Kasumi-1 (cell line): ENCODE measurements around the gene CD22.
"Not testable (repeated sequence)": the region's sequence is repeated elsewhere in the genome, so short reads cannot be mapped to it uniquely, and the experiment has no call there.

ENCODE experiments used
- DNase-seq, 2 experiments: peaks; one replicate each; lab custom pipeline; 2025; lab: John Stamatoyannopoulos, UW

The CD22 gene

DNA sequence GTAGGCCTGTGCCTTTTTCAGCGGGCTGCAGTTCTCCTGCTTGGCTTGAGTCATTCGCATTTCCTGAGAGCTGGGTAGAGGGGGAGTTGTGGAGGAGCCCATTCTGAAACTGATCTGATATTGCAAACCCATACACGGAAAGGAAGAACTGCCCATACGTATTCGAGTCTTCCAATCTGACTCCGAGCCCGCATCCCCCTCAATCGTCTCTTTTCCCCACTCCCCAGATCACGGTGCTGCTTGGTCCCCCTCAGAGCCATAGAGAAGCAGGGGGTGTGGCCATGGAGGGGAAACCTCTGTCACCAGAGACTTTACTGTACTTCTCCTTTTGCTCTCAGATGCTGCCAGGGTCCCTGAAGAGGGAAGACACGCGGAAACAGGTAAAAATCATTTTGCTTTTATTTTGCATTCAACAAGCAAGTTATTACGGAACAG, at the start of gene CD22:
Gene CD22, plus strand, starts transcription at position 337 of the 435 bp plus-strand sequence. CDS start 2,854 bp downstream, outside the sequence.
- DNase-seq, result peak; percentile 78 to 90

DNA sequence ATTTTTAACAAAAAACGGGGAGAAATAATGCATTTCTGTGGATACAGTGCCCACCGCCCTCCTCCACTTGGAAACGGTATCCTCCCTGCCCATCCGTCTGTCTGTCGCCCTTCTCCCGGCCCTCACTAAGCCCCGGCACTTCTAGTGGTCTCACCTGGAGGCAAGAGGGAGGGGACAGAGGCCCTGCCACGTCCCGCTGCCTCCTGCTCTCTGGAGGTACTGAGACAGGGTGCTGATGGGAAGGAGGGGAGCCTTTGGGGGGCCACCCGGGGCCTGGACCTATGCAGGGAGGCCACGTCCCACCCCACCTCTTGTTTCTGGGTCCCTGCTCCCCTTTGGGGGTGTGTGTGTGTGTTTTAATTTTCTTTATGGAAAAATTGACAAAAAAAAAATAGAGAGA, 49.6 kb upstream of the CD22 start:
- DNase-seq, result no peak

- no peak for DNase-seq
These were observed 48.8 kb upstream of the CD22 start for GRCh38 chr19:35279985-35280821.

DNA sequence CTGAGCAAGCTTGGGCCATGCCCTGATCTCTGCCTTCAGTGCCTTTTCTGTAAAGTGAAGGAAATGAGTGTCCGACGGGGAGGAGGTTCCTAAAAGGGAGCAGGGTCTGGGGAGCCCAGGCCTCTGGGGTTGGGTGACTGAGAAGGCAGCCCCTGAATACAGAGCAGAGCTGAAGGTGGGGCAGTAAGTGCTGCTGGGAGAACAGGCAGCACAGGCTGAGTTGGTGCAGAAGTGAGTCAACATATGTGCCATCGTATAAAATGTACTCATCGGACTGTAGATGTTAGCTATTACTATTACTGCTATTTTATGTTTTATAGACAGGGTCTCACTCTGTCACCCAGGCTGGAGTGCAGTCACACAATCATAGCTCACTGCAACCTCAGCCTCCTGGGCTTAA, 47.7 kb upstream of the CD22 start:
- DNase-seq, result no peak

DNA sequence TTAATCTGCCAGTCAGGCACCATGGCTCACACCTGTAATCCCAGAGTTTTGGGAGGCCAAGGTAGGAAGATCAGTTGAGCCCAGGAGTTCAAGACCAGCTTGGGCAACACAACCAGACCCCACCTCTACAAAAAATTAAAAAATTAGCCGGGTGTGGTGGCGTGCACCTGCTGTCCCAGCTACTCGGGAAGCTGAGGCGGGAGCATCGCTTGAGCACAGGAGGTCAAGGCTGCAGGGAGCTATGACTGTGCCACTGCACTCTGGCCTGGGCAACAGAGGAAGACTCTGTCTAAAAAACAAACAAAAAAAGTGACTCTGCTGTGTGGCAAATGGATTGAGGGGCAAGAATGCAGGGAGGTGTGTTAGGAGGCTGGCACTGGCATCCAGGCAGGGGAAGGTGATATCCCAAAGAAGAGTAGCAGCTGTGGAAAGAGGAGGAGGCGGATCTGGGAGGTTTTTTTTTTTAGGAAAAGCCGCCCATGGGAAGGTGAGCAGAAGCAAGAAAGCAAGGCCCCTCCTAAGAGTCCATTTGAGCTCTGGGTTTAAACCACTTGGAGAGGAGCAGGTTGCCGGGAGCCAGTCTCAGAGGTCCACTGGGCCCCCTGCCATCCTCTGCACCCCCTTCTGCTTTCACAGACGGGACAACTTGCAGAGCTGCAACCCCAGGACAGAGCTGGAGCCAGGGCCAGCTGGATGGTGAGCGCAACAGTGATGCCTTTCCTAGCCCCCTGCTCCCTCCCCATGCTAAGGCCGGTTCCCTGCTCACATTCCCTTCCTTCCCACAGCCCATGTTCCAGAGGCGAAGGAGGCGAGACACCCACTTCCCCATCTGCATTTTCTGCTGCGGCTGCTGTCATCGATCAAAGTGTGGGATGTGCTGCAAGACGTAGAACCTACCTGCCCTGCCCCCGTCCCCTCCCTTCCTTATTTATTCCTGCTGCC, 44.6 kb upstream of the CD22 start:
- no peak for DNase-seq

DNA sequence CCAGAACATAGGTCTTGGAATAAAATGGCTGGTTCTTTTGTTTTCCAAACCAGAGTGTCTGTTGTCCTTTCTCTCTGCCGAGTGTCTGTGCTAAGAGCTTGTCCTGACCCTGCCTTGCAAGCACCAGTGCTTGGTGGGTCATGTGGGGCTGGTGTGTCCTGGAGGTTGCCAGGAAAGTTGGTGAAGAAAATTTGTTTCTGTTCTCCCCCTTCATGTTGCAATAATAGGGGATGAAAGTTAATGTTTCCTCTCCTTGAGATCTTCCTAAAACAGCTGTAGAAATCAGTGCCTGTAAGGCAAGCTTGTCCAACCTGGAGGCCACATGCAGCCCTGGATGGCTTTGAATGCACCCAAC, 43.9 kb upstream of the CD22 start:
- no peak for DNase-seq

DNA sequence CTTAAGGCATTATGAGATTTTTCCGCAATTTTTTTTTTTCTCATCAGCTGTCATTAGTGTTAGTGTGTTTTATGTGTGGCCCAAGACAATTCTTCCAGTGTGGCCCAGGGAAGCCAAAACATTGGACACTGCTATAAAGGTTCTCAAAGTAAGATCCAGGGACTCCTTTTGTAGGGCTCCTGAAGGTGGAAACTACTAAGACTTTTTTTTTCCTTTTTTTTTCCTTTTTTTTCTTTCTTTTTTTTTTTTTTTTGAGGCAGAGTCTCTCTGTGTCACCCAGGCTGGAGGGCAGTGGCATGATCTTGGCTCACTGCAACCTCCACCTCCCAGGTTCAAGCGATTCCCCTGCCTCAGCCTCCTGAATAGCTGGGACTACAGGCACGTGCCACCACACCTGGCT, 43.5 kb upstream of the CD22 start:
- not testable (repeated sequence) for DNase-seq

GRCh38 chr19:35286101-35286500, 42.9 kb upstream of the CD22 start:
- not testable (repeated sequence) for DNase-seq

DNA sequence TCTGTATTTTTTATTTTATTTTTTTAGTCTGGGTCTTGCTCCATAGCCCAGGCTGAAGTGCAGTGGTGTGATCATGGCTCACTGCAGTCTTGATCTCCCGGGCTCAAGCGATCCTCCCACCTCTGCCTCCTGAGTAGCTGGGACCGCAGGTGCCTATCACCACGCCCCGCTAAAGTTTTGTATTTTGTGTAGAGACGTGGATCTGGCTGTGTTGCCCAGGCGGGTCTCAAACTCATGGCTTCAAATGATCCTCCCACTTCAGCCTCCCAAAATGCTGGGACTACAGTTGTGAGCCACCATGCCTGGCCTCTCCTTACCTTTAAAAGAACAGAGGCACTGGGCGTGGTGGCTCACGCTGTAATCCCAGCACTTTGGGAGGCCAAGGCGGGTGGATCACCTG, 41.3 kb upstream of the CD22 start:
- no peak for DNase-seq

DNA sequence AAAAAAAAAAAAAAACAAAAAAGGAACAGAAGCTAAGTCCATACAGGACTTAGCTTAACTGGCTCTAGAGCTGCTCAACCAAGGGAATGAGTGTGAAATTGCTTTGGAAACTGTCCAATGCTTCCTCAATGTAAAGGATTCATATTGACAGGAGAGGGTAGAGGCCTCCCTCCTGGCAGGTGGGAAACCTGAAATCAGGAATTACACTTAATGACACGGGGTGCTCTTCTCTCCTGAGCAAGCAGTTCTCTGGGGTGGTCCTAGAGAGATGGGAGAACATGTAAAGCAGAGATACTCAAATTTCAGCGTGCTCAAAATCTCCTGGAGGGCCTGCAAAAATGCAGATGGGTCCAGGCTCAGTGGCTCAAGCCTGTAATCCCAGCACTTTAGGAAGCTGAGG, 40.7 kb upstream of the CD22 start:
- no peak for DNase-seq

DNA sequence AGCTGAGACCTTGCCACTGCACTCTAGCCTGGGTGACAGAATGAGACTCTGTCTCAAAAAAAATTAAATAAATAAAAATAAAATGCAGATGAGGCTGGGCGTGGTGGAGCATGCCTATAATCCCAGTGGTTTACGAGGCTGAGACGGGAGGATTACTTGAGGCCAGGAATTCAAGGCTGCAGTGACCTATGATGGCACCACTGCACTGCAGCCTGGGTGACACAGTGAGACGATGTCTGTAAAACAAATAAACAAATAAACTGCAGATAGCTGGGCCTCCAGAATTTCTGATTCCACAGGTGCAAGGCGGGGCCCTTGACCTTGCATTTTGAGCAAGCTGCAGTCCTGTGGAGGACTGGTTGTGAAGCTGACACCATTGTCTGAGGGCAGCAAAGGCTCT, 40.1 kb upstream of the CD22 start:
- no peak for DNase-seq

DNA sequence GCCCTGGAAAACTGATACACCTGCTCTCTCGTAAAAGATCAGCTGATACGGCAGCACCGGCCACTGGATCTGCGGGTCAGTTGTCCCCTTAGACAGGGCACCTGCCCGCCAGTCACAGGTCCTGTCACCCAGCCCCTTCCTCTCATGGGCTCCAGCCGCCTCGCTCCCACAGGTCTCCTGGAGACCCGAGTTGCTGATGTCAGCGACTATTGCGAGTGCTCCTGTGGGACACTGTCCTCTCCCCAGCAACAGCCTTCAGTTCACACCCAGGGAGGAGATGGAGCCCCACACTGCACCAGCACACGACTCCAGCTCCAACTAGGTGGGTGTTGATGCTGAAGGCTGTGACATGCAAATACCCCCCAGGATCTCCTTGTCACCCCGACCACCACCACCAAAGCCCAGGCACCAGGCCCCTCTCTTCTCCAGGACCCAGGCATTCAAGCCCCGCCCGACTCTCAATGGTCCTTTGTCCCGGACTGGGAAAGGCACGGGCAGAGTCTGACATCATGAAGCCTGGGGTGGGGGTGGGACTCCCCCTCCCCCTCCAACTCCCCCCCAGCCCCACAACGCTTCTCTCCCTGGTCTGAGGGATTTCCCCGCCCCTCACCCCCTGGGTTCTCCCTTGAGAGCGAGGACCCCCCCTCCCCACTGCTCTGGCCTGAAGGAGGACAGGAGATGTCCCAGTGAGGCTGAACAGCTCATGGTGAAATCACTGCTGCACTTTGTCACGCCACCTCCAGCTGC, 38.4 kb upstream of the CD22 start:
- no peak for DNase-seq

DNA sequence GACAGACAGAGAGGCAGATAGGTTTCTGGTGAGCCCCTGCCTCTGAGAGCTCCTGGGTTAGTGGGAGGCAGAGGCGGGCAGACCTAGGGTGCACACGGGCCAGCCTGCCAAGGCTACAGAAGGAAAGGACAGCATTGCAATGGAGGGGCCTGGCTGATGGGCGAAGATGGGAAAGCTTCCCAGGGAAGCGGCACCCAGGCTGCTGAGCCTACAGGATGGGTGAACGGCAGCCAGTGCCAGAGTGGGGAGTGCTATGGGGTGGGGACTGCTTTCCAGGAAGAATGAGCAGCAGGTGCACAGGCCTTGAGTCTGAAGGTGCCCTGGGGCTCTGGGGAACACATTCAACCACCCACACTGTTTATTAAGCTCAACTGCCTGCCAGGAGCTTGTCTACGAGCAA, 37.7 kb upstream of the CD22 start:
- no peak for DNase-seq

GRCh38 chr19:35291916-35292315, 37.1 kb upstream of the CD22 start, which contains the start of gene MAG:
Gene MAG (plus strand): TSS chr19:35292161. CDS start chr19:35295409, 3,248 bp downstream.
- no peak for DNase-seq

DNA sequence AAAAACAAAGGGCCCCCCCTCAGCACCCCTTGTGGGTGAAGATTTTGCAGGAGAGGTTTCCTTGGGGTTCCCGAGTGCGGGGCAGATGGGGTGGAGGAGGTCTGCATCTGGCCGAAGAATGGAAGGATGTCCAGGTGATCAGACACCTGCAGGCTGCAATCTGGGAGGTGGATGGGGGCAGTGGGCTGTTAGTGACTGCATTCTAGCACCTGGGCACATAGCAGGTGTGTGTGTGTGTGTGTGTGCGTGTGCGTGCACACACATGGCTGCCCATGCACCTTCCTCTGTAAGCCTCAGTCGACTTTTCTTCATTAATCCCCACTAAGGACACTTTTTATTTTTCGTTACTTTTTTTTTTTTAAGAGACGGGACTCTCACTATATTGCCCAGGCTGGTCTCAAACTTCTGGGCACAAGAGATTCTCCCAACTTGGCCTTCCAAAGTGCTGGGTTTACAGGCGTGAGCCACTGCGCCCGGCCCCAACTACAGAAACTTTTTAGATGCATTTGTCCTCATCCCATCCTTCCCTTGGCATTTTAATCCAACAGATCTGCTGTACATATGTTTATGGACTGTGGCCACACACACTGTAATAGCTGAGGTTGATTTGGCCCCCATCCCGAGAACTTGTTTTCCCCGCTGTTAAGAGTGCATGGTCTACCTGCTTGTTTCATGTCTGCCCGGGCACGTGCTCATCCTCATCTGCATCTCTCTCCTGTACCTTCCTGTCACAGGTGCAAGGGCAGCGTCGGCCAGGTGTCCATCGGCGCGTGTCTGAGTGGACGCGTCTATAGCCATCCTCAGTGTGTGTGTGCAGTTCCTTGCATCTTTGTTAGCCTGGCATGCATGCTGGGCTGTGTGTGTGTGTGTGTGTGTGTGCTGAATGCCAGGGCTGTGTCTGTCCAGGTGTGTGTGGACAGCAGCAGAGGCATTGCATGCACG, 36.3 kb upstream of the CD22 start:
- no peak for DNase-seq

DNA sequence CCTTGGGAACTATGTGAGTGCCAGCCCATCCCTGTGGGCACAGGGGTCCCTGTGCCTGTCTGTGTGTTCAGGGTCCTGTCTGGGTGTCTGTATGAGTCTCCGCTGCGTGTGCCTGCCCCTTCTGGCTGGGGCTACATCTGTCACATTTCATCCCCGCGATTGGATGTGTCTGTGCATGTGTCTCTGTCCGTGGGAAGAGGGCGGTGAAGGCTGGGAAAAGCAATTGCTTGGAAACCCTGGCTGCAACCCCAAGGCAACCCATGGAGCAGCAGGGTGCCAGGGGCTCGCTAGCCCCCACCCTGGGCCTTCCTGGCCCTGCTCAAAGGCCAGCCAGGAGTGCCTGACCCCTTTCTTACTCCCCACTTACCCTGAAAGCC, 35.6 kb upstream of the CD22 start:
- no peak for DNase-seq

GRCh38 chr19:35293808-35294207, 35.2 kb upstream of the CD22 start:
- no peak for DNase-seq

GRCh38 chr19:35294328-35294727, 34.7 kb upstream of the CD22 start:
- no peak for DNase-seq

- no peak for DNase-seq
These were observed 33.9 kb upstream of the CD22 start for GRCh38 chr19:35294859-35295791.
